A549 treated with ZK216348 at 1 μM for 4 hours (cell line): ENCODE data around the gene CEMIP2. TPM values are rescaled to one million over a fixed set of nuclear protein-coding genes. Genes with fewer than 3 reads are reported as not detected.

Experiments used
- total RNA-seq: library from RNA; stranded (reverse); fragments of 200-300 nt; extraction: Qiagen RNA extraction; gene quantifications from 5 replicates; pipeline ENCODE4 v1.2.3, GENCODE V29; 2022; ENCODE audit warnings: low read depth

CEMIP2 gene, protein sequence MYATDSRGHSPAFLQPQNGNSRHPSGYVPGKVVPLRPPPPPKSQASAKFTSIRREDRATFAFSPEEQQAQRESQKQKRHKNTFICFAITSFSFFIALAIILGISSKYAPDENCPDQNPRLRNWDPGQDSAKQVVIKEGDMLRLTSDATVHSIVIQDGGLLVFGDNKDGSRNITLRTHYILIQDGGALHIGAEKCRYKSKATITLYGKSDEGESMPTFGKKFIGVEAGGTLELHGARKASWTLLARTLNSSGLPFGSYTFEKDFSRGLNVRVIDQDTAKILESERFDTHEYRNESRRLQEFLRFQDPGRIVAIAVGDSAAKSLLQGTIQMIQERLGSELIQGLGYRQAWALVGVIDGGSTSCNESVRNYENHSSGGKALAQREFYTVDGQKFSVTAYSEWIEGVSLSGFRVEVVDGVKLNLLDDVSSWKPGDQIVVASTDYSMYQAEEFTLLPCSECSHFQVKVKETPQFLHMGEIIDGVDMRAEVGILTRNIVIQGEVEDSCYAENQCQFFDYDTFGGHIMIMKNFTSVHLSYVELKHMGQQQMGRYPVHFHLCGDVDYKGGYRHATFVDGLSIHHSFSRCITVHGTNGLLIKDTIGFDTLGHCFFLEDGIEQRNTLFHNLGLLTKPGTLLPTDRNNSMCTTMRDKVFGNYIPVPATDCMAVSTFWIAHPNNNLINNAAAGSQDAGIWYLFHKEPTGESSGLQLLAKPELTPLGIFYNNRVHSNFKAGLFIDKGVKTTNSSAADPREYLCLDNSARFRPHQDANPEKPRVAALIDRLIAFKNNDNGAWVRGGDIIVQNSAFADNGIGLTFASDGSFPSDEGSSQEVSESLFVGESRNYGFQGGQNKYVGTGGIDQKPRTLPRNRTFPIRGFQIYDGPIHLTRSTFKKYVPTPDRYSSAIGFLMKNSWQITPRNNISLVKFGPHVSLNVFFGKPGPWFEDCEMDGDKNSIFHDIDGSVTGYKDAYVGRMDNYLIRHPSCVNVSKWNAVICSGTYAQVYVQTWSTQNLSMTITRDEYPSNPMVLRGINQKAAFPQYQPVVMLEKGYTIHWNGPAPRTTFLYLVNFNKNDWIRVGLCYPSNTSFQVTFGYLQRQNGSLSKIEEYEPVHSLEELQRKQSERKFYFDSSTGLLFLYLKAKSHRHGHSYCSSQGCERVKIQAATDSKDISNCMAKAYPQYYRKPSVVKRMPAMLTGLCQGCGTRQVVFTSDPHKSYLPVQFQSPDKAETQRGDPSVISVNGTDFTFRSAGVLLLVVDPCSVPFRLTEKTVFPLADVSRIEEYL (N-terminal part only)
- total RNA-seq, result 66.6 to 93.2 TPM (median 77.9 TPM) in 5 replicates

DNA sequence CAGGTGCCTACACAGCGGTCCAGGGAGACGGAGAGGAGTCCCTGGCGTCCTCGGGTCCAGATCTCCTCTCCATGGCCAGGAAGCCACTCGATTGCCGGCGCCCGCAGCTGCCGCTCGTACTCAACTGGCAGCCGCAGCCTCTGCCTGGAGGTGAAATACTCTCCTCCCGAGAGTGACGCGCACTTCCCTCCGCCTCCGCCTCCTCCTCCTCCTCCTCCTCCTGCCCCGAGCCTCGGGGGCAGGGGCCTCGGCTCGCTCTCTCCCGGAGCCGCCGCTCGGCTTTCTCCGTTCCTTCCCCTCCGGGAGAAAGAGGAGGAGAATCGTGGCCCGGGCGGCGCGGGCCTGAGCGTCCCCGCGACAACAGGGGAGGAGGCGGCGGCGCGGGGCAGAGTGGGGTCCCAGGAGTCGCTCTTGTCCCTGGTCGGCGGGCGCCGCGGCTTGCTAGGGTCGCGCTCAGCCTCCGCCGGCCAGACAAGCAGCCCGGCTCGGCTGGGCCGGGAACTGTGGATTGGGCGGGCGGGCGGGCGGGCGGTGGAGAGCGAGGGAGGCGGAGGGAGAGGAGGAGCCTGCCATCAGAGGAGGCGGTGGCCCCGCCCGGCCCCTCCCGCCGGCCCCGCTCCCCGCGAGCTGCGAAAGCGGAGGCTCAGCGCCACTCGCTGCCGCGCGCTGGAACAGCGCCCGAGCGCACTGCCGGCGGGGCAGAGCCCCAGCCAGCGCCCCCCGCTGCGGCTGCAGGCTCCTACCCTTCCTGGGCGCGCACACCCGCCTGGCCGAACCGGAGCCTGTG lies at the start of gene CEMIP2:
CEMIP2 (minus strand) TSS at position 126 of the 787 bp plus-strand sequence. CDS start 18,140 bp downstream, outside the sequence.

Other genes with a start within 250 kb of the CEMIP2 start
- gene ABHD17B, start 142.7 kb upstream of the CEMIP2 start, total RNA-seq, result 12.5 to 18.2 TPM (median 14.8 TPM) in 5 replicates
- 11.2 to 20.0 TPM (median 14.7 TPM) in 5 replicates for gene C9orf85, start 143.1 kb upstream of the CEMIP2 start, total RNA-seq